Activated T-cell treated with anti-CD3 and anti-CD28 coated beads, Interleukin-2, amount 50 U/mL, for 48 hours (primary cell): Measurements from ENCODE around the gene DIP2A.
A peak's percentile ranks its signal among the peaks of the same experiment; 100 is the strongest.

Experiments used
- DNase-seq, 2 experiments: peaks; one replicate each; pipeline ENCODE4 v3.0.0-alpha.2; 2020

DIP2A gene, protein sequence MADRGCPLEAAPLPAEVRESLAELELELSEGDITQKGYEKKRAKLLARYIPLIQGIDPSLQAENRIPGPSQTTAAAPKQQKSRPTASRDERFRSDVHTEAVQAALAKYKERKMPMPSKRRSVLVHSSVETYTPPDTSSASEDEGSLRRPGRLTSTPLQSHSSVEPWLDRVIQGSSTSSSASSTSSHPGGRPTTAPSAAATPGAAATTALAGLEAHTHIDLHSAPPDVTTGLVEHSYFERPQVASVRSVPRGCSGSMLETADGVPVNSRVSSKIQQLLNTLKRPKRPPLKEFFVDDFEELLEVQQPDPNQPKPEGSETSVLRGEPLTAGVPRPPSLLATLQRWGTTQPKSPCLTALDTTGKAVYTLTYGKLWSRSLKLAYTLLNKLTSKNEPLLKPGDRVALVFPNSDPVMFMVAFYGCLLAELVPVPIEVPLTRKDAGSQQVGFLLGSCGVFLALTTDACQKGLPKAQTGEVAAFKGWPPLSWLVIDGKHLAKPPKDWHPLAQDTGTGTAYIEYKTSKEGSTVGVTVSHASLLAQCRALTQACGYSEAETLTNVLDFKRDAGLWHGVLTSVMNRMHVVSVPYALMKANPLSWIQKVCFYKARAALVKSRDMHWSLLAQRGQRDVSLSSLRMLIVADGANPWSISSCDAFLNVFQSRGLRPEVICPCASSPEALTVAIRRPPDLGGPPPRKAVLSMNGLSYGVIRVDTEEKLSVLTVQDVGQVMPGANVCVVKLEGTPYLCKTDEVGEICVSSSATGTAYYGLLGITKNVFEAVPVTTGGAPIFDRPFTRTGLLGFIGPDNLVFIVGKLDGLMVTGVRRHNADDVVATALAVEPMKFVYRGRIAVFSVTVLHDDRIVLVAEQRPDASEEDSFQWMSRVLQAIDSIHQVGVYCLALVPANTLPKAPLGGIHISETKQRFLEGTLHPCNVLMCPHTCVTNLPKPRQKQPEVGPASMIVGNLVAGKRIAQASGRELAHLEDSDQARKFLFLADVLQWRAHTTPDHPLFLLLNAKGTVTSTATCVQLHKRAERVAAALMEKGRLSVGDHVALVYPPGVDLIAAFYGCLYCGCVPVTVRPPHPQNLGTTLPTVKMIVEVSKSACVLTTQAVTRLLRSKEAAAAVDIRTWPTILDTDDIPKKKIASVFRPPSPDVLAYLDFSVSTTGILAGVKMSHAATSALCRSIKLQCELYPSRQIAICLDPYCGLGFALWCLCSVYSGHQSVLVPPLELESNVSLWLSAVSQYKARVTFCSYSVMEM (N-terminal part only)

GRCh38 chr21:46458315-46459023 is at the start of gene DIP2A:
Gene DIP2A (plus strand): TSS chr21:46458891. CDS start chr21:46459132, 241 bp downstream.
- DNase-seq = peak; percentile 93 to 95

- DNase-seq = no peak
Observed at GRCh38 chr21:46409641-46410406, 48.9 kb upstream of the DIP2A start.

- DNase-seq = no peak
Observed at GRCh38 chr21:46410516-46410915, 48.2 kb upstream of the DIP2A start.

DNA sequence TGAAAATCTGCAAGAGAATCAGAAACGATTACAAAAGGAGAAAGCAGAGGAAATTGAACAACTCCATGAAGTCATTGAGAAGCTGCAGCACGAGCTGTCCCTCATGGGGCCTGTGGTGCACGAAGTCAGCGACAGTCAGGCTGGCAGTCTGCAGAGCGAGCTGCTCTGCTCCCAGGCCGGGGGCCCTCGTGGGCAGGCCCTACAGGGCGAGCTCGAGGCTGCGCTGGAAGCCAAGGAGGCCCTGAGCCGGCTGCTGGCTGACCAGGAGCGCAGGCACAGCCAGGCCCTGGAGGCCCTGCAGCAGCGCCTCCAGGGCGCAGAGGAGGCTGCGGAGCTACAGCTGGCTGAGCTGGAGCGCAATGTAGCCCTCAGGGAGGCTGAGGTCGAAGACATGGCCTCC is 47.5 kb upstream of the DIP2A start:
- DNase-seq = no peak

DNA sequence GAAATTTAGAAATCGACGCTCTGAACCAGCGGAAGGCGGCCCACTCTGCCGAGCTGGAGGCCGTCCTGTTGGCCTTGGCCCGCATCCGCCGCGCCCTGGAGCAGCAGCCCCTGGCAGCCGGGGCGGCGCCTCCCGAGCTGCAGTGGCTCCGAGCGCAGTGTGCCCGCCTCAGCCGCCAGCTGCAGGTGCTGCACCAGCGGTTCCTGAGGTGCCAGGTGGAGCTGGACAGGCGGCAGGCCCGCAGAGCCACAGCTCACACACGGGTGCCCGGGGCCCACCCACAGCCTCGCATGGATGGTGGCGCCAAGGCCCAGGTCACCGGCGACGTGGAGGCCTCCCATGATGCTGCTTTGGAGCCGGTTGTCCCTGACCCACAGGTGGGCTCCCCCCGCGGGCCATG is 47.0 kb upstream of the DIP2A start:
- no peak for DNase-seq

- no peak for DNase-seq
Observed at GRCh38 chr21:46412521-46413364, 45.9 kb upstream of the DIP2A start.

DNA sequence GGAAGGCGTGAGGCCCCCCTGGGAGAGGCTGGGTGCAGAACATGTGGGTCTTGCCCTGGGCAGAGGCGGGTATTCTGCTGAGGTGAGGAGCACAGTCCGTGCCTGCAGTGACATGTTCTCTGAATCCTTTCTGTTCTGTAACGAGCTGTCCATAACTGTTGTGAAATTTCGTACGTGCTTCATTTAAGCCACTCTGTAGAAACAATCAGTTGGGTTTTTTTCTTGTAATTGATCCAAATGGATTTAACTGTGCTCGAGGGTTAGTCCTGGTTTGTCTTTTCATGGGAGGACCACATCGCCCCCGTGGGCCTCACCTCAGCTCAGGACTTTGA is 45.4 kb upstream of the DIP2A start:
- no peak for DNase-seq

GRCh38 chr21:46414965-46415275 is 43.8 kb upstream of the DIP2A start:
- DNase-seq = no peak

GRCh38 chr21:46416551-46416950 is 42.1 kb upstream of the DIP2A start:
- no peak for DNase-seq

DNA sequence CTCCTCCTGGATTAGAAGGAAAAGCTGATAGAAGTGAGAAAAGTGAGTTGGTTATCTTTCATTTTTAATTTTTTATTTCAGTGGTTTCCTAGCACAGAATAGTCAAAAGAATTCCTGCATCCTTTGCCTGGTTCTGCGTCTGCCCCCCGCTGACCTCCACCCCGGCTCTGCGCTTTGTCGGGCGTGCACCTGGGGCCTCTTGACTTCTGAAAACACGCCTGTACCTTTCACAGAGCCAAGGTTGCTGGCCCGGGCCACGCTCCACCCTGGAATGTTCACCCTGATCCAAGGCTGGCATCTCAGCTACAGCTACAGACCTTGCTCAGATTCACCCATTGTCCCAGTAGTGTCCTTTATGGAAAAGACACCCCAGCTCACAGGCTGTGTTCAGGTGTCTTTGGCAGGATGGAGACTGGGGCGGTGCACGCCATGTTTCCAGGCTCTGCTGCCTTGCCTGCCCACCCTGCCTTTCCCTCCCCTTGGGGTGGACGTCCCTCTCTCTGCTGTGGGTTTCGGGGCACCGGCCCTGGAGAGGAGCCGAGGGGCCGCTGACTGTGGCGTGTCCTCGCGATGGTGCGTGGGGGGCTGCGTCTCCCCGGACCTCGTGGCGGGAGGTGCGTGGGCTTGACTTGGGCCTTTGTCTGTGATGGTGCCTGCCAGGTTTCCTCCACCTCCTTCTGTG is 40.3 kb upstream of the DIP2A start:
- DNase-seq = no peak

GRCh38 chr21:46420241-46421190 is 38.2 kb upstream of the DIP2A start:
- DNase-seq = no peak

GRCh38 chr21:46421191-46421750 is 37.4 kb upstream of the DIP2A start:
- no peak for DNase-seq

DNA sequence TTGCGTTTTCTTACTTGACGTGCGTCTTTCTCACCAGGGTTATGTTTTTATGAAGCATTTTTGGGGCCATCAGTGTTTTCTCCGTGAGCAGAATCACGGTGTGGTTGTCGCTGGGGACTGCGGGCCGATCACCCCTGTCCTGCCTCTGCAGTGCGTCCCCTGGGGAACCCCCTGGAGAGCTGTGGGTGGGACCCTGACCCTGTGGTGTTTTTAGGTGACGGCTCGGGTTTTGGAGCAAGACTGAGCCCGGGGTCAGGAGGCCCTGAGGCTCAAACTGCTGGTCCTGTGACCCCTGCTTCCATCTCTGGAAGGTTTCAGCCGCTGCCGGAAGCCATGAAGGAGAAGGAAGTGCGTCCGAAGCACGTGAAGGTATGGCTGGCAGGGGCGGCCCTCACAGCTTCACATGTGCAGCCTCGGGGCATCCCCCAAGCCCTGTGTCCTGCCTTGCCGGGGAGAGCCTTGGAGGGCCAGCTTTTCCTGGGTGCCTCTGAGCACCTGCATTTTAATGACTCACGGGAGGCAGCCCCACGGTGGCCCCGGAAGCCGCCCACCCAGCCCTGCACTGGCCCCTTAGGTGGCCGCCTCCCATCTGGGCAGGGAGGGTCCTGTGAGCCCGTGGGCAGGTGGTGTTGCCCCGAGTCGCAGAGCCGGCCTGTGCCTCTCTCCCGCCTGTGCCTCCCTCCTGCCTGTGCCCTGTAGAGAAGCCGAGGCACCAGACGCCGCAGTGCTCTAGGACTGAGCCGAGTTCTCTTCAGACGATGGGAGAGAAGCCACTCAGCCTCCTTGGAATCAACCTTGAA is 36.7 kb upstream of the DIP2A start:
- DNase-seq = no peak

GRCh38 chr21:46422636-46423241 is 36.0 kb upstream of the DIP2A start:
- no peak for DNase-seq

- no peak for DNase-seq
Observed at GRCh38 chr21:46423546-46424038, 35.1 kb upstream of the DIP2A start.

DNA sequence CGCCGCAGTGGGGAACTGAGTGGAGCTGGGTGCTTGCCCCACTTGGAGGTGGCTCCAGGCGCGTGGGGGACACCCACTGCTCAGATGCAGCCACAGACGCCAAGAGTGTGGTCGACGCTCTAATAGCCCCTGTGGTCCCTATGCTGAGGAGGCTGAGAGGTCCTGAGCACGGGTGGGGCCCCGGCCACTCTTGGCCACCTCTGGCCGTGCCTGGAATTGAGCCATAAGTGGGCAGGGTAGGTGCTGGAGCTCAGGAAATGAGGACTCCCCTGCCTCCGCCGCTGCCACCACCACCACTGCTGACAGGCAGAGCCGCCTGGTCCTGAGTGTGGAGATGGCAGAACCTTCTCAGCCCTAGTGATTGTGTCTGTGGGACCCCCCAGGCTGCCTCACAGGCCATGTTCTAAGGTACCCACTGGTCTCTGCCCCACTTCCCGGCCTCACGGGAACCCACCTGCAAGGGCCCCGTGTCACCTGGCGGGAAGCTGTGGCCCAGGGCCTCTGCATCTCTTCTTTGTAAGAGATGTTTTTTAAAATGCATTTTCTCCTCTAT is 34.6 kb upstream of the DIP2A start:
- peak in 1 of 2 experiments; percentile 40 for DNase-seq

DNA sequence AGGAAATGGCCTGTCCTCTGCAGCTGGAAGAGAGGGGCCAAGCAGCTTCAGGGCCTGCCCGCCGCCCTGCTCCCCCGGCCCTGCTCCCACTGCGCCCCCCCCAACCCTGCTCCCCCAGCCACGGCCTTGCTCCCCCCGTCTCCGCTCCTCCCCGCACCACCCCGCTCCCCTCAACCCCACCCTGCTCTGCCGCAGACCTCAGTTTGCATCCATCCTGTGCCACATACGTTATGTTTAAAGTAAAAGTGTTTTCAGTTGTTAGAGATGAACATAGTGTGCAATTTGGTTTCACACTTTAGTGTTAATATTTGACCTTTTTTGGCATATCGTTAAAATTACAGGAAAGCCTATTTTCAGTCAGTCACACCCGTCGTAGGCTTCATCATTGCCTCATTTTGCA is 34.1 kb upstream of the DIP2A start:
- no peak for DNase-seq
